HG03460 (cell line): ENCODE data around the gene CHKB.

Source experiments
- ATAC-seq: cut with Tn5 transposase; IDR thresholded peaks from one replicate; pipeline ENCODE4 v1.9.1; 2021; ENCODE audit not compliant: unreplicated experiment

Gene CHKB

GRCh38 chr22:50531962-50532674 is 50.5 kb downstream of the CHKB start:
- ATAC-seq: no peak

GRCh38 chr22:50531546-50531961 is 51.1 kb downstream of the CHKB start:
- ATAC-seq: no peak

GRCh38 chr22:50530877-50531545 is 51.6 kb downstream of the CHKB start:
- ATAC-seq: no peak

GRCh38 chr22:50530580-50530876 is 52.1 kb downstream of the CHKB start:
- ATAC-seq: no peak

GRCh38 chr22:50529897-50530579 is 52.6 kb downstream of the CHKB start, which contains the start of gene TYMP:
Gene TYMP (minus strand): TSS chr22:50530012. CDS start chr22:50529709, 303 bp downstream.
- ATAC-seq: peak; percentile 19

- no peak for ATAC-seq
Measured at GRCh38 chr22:50529416-50529896, 53.2 kb downstream of the CHKB start.
